ENCODE data around the gene DPF3. TPM values are rescaled to one million over a fixed set of nuclear protein-coding genes. Genes with fewer than 3 reads are reported as not detected.

Gene DPF3
- polyA plus RNA-seq, 1 experiment, result 3.6 TPM

DNA sequence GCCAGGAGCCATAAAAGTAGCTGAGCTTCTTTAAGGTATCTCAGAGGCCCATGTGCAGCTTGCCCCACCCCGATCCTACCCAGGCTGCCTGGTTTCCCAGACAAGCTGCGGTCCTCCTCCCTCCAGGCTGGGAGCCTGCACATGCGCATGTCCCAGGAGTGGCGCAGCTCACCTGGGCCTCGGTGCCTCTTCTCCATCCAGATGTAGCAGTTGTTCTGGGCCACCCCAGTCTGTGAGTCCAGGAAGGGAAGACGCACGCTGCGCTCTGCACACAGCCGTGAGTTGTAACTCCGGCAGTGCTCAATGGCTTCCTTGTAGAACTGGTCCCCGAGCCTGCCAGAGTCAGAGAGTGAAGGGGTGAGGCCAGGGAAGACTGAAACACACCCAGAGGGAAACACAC, 122.3 kb downstream of the DPF3 start:
- ChIA-PET CTCF (no interaction called here), POLR2A (no interaction called here)
- no peak for DNase-seq (ENCODE audit: low read depth)
- no peak overlapping the region for H3K4me3 ChIP-seq (ENCODE audit: low read depth, low read length)
- no peaks in the 10 kb centered on the region for H3K27me3 ChIP-seq (ENCODE audit: control insufficient read depth, insufficient read depth, low read length)
- TF ChIP-seq, protein P1, sequence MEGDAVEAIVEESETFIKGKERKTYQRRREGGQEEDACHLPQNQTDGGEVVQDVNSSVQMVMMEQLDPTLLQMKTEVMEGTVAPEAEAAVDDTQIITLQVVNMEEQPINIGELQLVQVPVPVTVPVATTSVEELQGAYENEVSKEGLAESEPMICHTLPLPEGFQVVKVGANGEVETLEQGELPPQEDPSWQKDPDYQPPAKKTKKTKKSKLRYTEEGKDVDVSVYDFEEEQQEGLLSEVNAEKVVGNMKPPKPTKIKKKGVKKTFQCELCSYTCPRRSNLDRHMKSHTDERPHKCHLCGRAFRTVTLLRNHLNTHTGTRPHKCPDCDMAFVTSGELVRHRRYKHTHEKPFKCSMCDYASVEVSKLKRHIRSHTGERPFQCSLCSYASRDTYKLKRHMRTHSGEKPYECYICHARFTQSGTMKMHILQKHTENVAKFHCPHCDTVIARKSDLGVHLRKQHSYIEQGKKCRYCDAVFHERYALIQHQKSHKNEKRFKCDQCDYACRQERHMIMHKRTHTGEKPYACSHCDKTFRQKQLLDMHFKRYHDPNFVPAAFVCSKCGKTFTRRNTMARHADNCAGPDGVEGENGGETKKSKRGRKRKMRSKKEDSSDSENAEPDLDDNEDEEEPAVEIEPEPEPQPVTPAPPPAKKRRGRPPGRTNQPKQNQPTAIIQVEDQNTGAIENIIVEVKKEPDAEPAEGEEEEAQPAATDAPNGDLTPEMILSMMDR (IDR thresholded peaks at IDR 0.05; ENCODE audit: insufficient read depth, low read depth, low read length), result no peak
- no peaks in the 10 kb centered on the region; the same call in 1 of the 2 replicates for H3K36me3 ChIP-seq (ENCODE audit: control insufficient read depth, insufficient read depth, low read length)

DNA sequence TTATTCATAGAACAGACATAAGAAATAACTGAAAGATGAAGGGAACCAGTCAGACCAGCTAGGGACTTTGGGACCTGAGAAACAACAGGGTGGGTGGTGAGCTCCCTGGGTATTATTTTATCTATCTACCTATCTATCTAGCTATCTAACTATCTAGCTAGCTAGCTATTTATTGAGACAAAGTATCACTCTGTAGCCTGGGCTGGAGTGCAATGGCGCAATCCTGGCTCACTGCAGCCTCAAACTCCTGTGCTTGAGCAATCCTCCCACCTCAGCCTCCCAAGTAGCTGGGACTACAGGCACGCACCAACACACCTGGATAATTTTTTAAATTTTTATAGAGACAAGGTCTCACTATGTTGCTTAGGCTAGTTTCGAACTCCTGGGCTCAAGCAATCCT, 127.6 kb downstream of the DPF3 start:
- Histone ChIP-seq H3K36me3 (ENCODE audit: control insufficient read depth, insufficient read depth, low read length) (no peaks in the 10 kb centered on the region), H3K27me3 (ENCODE audit: control insufficient read depth, insufficient read depth, low read length) (no peaks in the 10 kb centered on the region), H3K4me3 (ENCODE audit: low read depth, low read length) (no peak overlapping the region)
- POLR2A ChIA-PET, result no interaction called here
- no peak for DNase-seq (ENCODE audit: low read depth)
- CTCF ChIA-PET, result interaction anchor here (1.1 kb wide), 1 partner anchor 10 kb away, joined by 4 read pairs; no protein-coding TSS in a partner anchor
- TF ChIP-seq, protein P1 (IDR thresholded peaks at IDR 0.05; ENCODE audit: insufficient read depth, low read depth, low read length), result no peak

DNA sequence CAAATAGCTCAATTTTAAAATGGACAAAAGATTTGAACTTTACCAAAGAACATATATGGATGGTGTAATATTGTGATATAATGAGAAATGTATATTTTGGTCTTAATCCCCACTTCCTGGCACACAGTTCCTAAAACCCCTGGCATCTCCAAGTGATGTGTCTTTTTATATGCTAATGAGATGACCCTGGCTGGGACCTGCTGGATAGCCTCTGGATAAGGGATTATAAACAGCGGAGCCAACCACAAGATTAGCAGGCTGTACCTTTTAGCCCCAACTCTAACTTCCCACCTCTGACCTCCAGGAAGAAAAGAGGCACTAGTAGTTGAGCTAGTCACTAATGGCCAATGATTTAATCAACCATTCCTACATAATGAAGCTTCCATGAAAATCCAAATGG, 130.0 kb downstream of the DPF3 start:
- TF ChIP-seq, protein P1 (IDR thresholded peaks at IDR 0.05; ENCODE audit: insufficient read depth, low read depth, low read length), result no peak
- CTCF ChIA-PET, result no interaction called here

DNA sequence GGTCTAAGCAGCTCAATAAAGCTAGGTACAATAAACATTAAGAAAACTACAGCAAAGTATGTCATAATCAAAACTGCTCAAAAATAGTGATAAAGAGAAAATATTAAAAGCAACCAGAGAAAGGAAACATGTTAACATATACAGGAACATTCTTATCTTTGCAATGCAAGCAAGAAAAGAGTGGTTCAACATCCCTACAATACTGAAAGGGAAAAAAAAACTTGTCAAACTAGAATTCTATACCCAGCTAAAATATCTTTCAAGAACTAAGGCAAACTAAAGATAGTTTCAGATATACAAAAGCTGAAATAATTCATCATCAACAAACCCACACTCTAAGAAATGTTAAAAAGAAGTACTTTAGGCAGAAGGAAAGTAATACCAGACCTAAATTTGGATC, 134.2 kb downstream of the DPF3 start:
- POLR2A ChIA-PET, result no interaction called here
- Histone ChIP-seq H3K27me3 (ENCODE audit: control insufficient read depth, insufficient read depth, low read length) (no peaks in the 10 kb centered on the region), H3K36me3 (ENCODE audit: control insufficient read depth, insufficient read depth, low read length) (no peaks in the 10 kb centered on the region), H3K4me3 (ENCODE audit: low read depth, low read length) (no peak overlapping the region)
- CTCF ChIA-PET, result no interaction called here
- no peak for DNase-seq (ENCODE audit: low read depth)
- TF ChIP-seq, protein P1 (IDR thresholded peaks at IDR 0.05; ENCODE audit: insufficient read depth, low read depth, low read length), result no peak

More for the DNA sequence above, 130.0 kb downstream of the DPF3 start:
- Histone ChIP-seq H3K4me3 (ENCODE audit: low read depth, low read length) (no peak overlapping the region), H3K36me3 (ENCODE audit: control insufficient read depth, insufficient read depth, low read length) (no peaks in the 10 kb centered on the region), H3K27me3 (ENCODE audit: control insufficient read depth, insufficient read depth, low read length) (no peaks in the 10 kb centered on the region)
- no peak for DNase-seq (ENCODE audit: low read depth)
- POLR2A ChIA-PET, result no interaction called here

DNA sequence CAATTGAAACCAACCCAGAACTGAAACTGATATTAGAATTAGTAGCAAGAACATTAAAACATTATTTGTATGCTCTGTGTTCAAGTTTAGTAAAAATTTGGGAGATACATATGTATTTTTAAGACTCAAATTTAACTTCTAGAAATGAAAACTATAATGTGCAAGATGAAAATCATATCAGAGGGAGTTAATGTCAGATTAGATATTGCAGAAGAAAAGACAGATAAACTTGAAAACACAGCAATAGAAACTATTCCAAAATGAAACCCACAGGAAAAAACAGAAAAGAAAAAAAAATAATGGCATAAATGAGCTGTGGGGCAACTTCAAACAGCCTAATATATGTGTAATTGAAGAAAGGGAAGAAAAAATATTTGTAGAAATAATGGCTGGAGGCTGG, 134.9 kb downstream of the DPF3 start:
- CTCF ChIA-PET, result no interaction called here
- no peaks in the 10 kb centered on the region for H3K27me3 ChIP-seq (ENCODE audit: control insufficient read depth, insufficient read depth, low read length)
- TF ChIP-seq, protein P1 (IDR thresholded peaks at IDR 0.05; ENCODE audit: insufficient read depth, low read depth, low read length), result no peak
- no peak overlapping the region for H3K4me3 ChIP-seq (ENCODE audit: low read depth, low read length)
- no peaks in the 10 kb centered on the region for H3K36me3 ChIP-seq (ENCODE audit: control insufficient read depth, insufficient read depth, low read length)
- no peak for DNase-seq (ENCODE audit: low read depth)
- POLR2A ChIA-PET, result no interaction called here
